ENCODE data around the gene DNM3.

The DNM3 gene

DNA sequence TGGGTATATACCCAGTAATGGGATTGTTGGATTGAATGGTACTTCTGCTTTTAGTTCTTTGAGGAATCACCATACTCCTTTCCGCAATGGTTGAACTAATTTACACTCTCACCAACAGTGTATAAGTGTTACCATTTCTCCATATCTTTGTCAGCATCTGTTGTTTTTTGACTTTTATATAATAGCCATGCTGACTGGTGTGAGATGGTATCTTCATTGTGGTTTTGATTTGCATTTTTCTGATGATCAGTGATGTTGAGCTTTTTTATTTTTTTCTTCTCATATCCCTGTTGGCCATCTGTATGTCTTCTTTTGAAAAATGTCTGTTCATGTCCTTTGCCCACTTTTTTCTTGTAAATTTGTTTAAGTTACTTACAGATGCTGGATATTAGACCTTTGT, 14.1 kb downstream of the DNM3 start:
- Histone ChIP-seq H3K4me3 (ENCODE audit: low read depth, low read length) (no peak overlapping the region), H3K4me1 (no peaks in the 10 kb centered on the region), H3K9me3 (no peaks in the 10 kb centered on the region), H3K36me3 (no peaks in the 10 kb centered on the region), H3K27me3 (peaks cover 3% of the 10 kb centered on the region; the same call in 1 of the 2 replicates)
- no peak for DNase-seq
- TF ChIP-seq, protein P1, sequence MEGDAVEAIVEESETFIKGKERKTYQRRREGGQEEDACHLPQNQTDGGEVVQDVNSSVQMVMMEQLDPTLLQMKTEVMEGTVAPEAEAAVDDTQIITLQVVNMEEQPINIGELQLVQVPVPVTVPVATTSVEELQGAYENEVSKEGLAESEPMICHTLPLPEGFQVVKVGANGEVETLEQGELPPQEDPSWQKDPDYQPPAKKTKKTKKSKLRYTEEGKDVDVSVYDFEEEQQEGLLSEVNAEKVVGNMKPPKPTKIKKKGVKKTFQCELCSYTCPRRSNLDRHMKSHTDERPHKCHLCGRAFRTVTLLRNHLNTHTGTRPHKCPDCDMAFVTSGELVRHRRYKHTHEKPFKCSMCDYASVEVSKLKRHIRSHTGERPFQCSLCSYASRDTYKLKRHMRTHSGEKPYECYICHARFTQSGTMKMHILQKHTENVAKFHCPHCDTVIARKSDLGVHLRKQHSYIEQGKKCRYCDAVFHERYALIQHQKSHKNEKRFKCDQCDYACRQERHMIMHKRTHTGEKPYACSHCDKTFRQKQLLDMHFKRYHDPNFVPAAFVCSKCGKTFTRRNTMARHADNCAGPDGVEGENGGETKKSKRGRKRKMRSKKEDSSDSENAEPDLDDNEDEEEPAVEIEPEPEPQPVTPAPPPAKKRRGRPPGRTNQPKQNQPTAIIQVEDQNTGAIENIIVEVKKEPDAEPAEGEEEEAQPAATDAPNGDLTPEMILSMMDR (IDR thresholded peaks at IDR 0.05; ENCODE audit: low read depth, low read length) = no peak

DNA sequence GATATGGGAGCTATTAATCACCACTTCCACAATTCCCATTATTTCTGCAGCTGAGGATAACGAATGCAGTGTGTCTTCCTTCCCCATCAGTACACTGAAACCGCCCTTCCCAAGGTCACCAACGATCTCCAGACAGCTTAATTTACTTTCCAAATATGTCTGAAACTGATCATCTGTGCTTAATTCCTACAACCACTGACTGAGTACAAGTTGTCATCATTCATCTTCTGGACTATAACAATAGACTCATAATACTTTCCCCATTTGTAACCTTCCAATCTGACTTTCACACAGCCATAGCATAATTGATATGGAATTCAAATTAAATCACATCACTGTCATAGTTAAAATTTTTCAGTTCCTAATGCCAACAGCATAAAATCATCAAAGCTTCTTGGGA, 17.4 kb downstream of the DNM3 start:
- H3K27me3 ChIP-seq = no peaks in the 10 kb centered on the region
- H3K36me3 ChIP-seq = no peaks in the 10 kb centered on the region
- DNase-seq = no peak
- no peak overlapping the region for H3K4me3 ChIP-seq (ENCODE audit: low read depth, low read length)
- no peaks in the 10 kb centered on the region for H3K9me3 ChIP-seq
- TF ChIP-seq, protein P1 (IDR thresholded peaks at IDR 0.05; ENCODE audit: low read depth, low read length) = no peak
- no peaks in the 10 kb centered on the region for H3K4me1 ChIP-seq

DNA sequence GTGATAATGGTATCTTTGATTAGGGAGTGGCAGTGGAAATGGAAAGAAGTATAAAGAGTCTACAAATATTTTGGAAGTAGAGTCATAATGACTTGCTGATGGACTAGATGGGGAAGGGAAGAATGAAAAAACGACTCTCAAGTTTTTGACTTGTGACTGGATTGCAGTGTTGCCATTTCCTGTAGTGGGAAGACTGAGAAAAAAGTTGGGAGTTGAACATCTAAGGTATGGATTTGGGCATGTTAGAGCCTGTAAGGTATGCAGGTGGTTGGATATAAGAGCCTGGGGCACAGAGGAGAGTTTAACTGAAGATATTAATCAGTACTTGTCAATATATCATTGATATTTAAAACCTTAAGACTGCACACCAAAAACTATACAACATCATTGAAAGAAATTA, 19.4 kb downstream of the DNM3 start:
- TF ChIP-seq, protein P1 (IDR thresholded peaks at IDR 0.05; ENCODE audit: low read depth, low read length) = no peak
- no peaks in the 10 kb centered on the region for H3K36me3 ChIP-seq
- DNase-seq = no peak
- H3K27me3 ChIP-seq = no peaks in the 10 kb centered on the region
- no peak overlapping the region for H3K4me3 ChIP-seq (ENCODE audit: low read depth, low read length)
- H3K4me1 ChIP-seq = no peaks in the 10 kb centered on the region
- no peaks in the 10 kb centered on the region for H3K9me3 ChIP-seq

DNA sequence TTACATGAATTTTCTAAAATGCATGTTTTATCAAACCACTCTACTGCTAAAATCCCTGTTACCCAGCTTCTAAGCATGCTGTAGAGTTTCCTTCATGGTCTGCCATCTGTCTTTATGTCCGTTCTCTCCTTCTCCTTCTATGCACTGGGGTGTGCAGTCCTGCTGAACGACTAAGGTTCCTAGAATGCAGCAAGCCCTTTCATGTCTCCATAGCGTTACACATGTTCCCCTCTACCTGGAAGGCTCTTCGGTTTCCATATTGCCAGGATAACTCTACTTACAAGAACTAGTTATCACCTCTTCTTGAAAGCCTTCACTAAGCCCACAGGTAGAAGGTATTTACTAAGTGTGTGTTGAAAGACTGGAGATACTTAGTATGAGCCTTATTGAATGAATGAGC, 22.2 kb downstream of the DNM3 start:
- Histone ChIP-seq H3K4me3 (ENCODE audit: low read depth, low read length) (no peak overlapping the region), H3K9me3 (no peaks in the 10 kb centered on the region), H3K27me3 (no peaks in the 10 kb centered on the region), H3K4me1 (no peaks in the 10 kb centered on the region), H3K36me3 (no peaks in the 10 kb centered on the region)
- DNase-seq = no peak
- TF ChIP-seq, protein P1 (IDR thresholded peaks at IDR 0.05; ENCODE audit: low read depth, low read length) = no peak

DNA sequence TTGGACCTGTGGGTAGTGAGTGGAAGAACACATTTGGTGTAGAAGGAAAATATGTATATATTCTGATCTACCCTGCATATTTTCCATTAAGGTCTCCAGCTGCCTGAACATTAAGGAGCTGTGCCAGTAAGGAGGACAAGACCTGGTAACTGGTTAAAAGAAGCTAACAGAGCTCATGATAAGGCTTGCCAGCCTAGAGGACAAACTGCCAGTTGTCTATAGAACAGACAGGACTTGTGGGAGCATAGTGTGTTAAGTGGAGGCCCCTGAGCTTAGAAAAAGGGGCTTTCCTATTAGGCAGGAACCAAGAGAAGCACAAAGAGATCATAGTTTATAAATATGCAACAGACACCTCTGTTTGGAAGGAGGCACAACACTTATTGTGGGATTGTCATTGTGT, 23.0 kb downstream of the DNM3 start:
- Histone ChIP-seq H3K4me3 (ENCODE audit: low read depth, low read length) (no peak overlapping the region), H3K27me3 (no peaks in the 10 kb centered on the region), H3K4me1 (no peaks in the 10 kb centered on the region), H3K9me3 (no peaks in the 10 kb centered on the region), H3K36me3 (no peaks in the 10 kb centered on the region)
- no peak for DNase-seq
- TF ChIP-seq, protein P1 (IDR thresholded peaks at IDR 0.05; ENCODE audit: low read depth, low read length) = no peak

DNA sequence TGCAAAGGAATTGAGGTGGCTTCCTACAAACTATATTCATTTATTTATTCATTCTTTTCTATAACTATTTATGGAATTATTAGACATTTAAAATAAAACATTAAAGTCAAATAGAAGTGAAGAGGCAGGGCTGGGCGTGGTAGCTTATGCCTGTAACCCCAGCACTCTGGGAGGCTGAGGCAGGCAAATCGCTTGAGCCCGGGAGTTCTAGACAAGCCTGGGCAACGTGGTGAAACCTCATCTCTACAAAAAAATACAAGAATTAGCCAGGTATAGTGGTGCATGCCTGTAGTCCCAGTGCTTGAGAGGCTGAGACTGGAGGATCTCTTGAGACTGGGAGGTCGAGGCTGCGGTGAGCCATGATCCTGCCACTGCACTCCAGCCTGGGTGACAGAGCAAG, 23.8 kb downstream of the DNM3 start:
- TF ChIP-seq, protein P1 (IDR thresholded peaks at IDR 0.05; ENCODE audit: low read depth, low read length) = no peak
- no peak for DNase-seq
- H3K4me3 ChIP-seq (ENCODE audit: low read depth, low read length) = no peak overlapping the region
- H3K4me1 ChIP-seq = no peaks in the 10 kb centered on the region
- no peaks in the 10 kb centered on the region for H3K9me3 ChIP-seq
- no peaks in the 10 kb centered on the region for H3K36me3 ChIP-seq
- H3K27me3 ChIP-seq = no peaks in the 10 kb centered on the region

Measured in BE2C (cell line).